Endometrial microvascular endothelial cells (primary cell): Measurements from ENCODE around the gene EMC8. TPM values are rescaled to one million over a fixed set of nuclear protein-coding genes. Genes with fewer than 3 reads are reported as not detected.

Experiments
- in situ Hi-C: cut with HindIII; loops from 2 replicates; pipeline ENCODE4 v1.10.0; 2017; ENCODE audit warnings: low sequenced_read_pairs, low pct_unique_long_range_greater_than_20kb; ENCODE audit errors: inconsistent ontology term
- total RNA-seq: library from RNA; depleted of rRNA; stranded (reverse); fragments of >200 nt; gene quantifications from one replicate; pipeline ENCODE4 v1.2.3, GENCODE V29; 2015; ENCODE audit errors: inconsistent ontology term

Gene EMC8
- total RNA-seq, 1 donor from 2014 or later, result 66.3 TPM

- in situ Hi-C loops, result no loop called here
Measured at GRCh38 chr16:85750827-85751697, 48.3 kb downstream of the EMC8 start, which contains the start of gene C16orf74. Gene C16orf74, minus strand, starts transcription at chr16:85751096. Its CDS starts 15,879 bp downstream, at chr16:85735217.

DNA sequence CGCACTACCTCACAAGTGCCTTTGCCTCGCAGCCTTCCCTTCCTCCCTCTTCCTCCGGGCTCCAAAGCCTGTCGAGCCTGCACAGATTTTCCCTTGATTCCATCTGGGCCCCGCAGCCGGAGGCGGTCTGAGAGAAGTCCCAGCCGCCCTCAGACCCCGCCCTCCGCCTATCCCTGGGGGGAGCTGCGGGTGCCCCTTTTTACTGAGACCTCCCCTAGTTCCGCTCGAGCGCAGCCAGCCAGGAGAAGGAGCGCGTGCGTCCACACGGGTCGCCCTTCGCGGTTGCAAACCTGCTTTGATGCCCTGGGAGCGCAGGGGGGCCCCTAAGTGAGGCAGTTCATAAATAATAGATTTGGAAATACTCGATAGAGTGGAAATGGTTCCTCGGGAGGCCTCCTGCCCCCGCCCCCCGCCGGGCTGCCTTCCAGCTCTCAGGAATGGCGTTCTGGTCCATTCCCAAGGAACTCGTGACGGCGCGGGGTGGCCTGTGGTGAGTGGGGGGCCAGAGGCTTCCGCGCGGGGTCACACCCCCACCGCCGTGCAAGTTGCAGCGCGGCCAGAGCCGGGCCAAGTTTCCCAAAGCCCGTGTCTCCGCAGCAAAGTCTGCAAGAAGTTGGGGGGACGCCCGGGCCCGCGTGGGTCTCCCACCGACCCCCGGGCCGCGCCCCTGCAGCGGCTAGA, 49.1 kb downstream of the EMC8 start:
- in situ Hi-C loops, result no loop called here

GRCh38 chr16:85749771-85750145, 49.6 kb downstream of the EMC8 start:
- in situ Hi-C loops, result no loop called here

DNA sequence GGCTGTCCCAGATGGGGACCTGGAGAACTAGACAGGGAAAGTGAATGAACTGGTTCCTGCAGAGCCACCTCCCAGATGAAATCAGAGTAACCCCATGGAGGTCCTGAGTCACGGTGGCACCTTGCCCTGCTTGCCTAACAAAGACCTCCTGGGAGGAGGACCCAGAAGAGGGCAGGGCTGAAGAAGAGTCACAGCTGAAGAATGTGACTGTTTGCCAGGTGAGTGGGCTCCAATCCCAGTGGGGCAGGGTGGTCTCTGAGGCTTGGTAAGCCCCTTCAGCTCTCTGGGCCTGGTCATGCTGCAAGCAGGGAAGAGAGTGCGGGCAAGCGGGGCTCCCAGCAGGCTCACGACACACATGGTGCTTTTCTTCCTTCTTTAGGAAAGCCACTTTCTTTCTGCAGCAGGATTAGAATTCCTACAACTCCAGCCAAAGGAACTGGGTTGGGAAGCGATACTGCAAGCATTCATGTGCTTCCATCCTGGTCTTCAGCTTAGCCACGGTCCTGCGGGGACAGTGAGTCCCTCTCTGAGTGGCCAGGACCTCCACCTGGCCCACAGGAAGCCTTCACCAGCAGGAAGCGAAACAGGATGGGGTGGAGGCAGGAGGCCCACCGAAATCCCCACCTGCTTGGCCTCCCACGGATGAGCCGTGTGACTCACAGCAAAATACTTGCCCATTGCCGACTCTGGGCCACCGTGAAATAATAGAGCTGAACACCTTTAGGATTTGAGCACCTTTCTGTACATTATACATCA, 52.7 kb downstream of the EMC8 start:
- in situ Hi-C loops, result no loop called here

- in situ Hi-C loops, result no loop called here
Measured at GRCh38 chr16:85738923-85739715, 60.2 kb downstream of the EMC8 start.

DNA sequence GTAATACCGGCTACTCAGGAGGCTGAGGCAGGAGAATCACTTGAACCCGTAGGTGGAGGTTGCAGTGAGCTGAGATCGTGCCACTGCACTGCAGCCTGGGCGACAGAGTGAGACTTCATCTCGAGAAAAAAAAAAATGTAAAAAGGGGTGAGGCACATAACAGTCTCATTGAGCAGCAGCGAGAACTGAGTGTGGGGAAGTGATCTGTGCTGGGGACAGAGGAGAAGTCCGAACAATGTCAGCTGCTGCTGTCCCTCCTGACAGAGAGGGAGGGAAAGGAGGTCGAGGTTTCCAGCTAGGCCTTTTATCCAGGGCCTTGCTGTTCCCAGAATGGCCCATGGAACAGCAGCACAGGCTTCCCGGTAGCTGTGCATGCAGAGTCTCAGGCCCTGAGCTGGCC, 62.4 kb downstream of the EMC8 start:
- in situ Hi-C loops, result no loop called here

DNA sequence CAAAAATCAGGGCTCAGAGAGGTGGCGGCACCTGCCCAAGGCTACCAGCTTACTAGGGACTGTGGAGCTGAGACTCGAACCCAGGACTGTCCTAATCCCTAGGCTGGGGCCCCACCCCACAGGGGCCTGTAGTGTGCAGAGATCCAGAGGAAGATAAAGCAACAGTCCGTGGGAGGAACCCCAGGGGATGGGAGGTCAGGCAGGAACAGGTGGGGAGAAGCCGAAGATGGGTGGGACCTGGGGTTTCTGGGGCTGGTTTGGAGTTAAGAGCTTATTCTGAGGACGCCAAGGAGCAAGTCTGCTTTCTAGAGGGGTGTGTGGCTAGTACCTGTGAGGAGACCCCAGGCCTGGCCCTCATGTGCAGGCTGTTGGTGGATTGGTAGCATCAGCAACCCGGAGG, 63.4 kb downstream of the EMC8 start:
- in situ Hi-C loops, result no loop called here

- in situ Hi-C loops, result no loop called here
Measured at GRCh38 chr16:85735225-85735635, 64.1 kb downstream of the EMC8 start.

DNA sequence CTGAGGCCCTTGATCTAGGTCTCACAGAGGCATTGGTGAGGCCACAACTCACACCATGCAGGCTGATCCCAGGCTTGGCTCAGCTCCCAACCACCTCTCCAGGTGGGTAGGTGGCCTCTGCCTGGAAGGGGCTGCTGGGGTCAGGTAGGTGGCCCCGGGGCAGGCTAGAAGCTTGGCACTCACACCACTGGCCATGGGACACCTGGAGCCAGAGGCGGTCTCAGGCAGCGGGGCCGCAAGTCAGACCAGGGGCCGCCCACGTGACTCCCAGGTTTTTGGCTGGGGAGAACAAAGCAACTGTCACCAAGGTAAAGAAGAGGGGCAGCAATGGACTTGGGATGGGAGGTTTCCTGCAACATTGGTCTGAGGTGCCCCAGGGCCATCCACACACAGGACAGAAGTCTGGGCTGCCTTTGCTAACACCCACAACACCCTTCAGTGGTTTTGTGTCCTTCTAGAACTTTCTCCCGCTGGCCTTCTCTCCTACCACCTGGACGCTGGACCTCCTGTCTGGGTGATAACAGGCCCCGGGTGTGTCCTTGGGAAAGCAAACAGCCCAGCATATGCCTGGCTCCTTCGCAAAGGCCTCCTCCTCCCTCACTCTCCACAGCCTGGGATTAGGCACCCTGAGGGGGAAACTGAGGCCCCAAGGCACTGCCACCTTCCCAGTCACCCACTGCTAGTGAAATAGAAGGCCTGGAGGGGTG, 64.9 kb downstream of the EMC8 start:
- in situ Hi-C loops, result no loop called here

GRCh38 chr16:85733839-85734170, 65.5 kb downstream of the EMC8 start:
- in situ Hi-C loops, result no loop called here

DNA sequence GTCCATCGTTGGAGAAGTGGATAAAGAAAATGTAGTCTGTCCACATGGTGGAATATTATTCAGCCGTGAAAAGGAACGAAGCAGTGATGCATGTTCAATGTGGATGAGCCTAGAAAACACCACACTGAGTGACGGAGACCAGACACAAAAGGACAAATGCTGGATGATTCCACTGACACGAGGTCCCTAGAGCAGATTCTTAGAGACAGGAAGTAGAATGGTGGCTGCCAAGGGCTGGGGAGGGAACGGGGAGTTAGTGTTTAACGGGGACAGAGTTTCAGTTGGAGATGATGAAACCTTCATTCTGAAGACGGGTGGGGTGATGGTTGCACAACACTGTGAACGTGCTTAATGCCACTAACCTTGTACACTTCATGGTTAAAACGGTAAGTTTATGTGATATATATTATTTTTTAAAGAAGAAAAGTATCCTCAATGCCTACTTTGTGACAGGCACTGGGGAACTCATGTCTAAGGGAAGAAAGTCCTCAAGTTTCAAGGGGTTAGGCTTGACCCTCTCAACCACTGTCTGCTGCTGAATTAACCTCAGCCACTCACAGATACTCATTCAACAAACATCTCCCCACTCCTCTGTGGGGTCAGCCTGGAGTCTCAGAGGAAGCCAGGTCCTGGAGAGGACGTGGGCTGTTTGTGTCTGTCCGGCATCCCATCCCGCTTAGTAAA, 66.0 kb downstream of the EMC8 start:
- in situ Hi-C loops, result no loop called here

DNA sequence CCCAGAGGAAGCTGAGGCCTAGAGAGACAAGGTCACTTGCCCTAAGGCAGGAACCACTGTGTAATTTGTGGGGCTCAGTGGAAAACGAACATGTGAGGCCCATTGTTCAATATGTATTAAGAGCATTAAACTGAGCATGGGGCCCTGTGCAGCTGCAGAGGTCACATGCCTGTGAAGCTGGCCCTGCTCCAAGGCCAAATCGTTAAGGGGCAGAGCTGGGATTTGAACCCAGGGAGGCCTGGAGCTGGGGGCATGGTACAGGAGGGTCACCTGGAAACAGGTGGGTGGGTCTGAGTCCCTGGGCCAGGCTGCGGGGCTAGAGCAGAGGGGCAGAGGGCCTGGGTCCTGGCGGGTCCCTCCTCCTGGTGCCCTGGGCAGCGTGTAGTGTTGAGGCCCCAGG, 68.2 kb downstream of the EMC8 start:
- in situ Hi-C loops, result no loop called here

- in situ Hi-C loops, result no loop called here
Measured at GRCh38 chr16:85730186-85730465, 69.2 kb downstream of the EMC8 start.

DNA sequence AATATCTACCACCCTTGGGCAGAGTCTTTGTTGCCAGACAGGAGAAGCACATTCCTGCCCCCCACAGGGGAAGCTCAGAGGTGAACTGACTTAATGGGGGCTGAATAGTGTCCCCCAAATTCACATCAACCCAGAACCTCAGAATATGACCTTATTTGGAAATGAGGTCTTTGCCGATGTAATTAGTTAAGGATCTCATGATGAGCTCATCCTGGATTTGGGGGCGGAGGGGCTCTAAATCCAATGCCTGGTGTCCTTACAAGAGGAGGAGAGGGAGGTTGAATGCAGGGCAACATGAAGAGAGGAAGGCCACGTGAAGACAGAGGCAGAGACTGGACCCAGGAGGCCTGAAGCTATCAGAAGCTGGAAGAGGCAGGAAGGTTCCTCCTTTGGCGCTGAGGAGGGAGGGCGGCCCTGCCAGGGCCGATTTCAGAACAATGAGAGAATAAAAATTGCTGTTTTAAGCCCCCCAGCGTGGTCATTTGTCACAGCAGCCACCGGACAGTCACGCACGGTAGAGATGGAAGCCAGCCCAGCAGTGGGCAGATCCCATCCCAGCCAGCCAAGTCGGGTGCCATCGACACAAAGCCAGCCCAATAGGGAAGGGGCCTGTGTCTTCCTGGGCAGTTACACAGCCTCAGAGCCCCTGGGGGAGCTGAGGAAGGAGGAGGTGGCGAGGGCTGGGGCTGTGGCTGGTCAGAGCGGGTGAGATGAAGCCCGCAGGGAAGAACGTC, 69.7 kb downstream of the EMC8 start:
- in situ Hi-C loops, result no loop called here

DNA sequence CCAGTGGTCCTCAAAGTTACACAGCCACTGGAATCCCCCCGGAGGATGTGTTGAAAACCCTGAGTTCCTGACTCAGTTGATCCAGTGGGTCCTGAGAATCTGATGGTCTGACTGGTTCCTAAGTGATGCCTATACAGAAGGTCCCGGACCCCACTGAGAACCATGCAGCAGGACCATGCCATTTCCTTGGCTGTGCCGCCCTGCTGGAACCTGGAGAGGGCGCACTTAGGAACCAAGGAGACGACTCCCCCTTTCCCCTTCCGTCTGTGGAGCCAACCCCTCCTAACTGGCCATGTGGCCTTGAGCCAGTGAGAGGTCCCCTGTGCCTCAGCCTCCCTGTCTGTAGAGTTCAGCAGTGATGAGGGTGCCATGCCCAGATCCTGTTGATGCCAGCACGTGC, 70.5 kb downstream of the EMC8 start:
- in situ Hi-C loops, result no loop called here
